RWPE1 (cell line): ENCODE data around the gene LENG9.

Experiments
- CTCF ChIA-PET: fragments of 350-600 bp; sonication (Branson Sonifier 250); formaldehyde crosslinking; extraction: SDS; loops from one replicate; lab custom pipeline; 2021; lab: Yijun Ruan, JAX
- POLR2A ChIA-PET: fragments of 400-600 bp; formaldehyde crosslinking; extraction: SDS; loops from one replicate; lab custom pipeline; 2020; ENCODE audit warnings: antibody characterized with exemption; ENCODE audit not compliant: low non-redundant PET; lab: Yijun Ruan, JAX
- DNase-seq: peaks from one replicate; pipeline ENCODE4 v3.0.0; 2012; ENCODE audit warnings: low spot score
- H3K27ac ChIP-seq: fragments of 450-650 bp; 2 replicates; pipeline ENCODE4 v1.5.1; 2017
- CTCF ChIP-seq: fragments of 450-650 bp; conservative IDR thresholded peaks from 2 replicates; pipeline ENCODE4 v1.5.1; 2017; ENCODE audit warnings: low read depth, mild to moderate bottlenecking

Gene LENG9

GRCh38 chr19:54461613-54462012, 2.0 kb downstream of the LENG9 start:
- ChIA-PET POLR2A (interaction anchor here (1.1 kb wide), 1 partner anchor 23 kb away, joined by 5 read pairs; no protein-coding TSS in a partner anchor), CTCF (interaction anchor here (1.5 kb wide), 1 partner anchor 12 kb away, joined by 5 read pairs; the partner anchor contains the start of gene CDC42EP5)
- no peak for DNase-seq
- peak overlapping the region; percentile 99 for H3K27ac ChIP-seq
- no peak for TF ChIP-seq CTCF

GRCh38 chr19:54461210-54461609, 2.4 kb downstream of the LENG9 start:
- CTCF ChIA-PET: no interaction called here
- no peak for DNase-seq
- peak overlapping the region; percentile 99 for H3K27ac ChIP-seq
- no peak for TF ChIP-seq CTCF
- POLR2A ChIA-PET: interaction anchor here (1.1 kb wide), 1 partner anchor 23 kb away, joined by 5 read pairs; no protein-coding TSS in a partner anchor

DNA sequence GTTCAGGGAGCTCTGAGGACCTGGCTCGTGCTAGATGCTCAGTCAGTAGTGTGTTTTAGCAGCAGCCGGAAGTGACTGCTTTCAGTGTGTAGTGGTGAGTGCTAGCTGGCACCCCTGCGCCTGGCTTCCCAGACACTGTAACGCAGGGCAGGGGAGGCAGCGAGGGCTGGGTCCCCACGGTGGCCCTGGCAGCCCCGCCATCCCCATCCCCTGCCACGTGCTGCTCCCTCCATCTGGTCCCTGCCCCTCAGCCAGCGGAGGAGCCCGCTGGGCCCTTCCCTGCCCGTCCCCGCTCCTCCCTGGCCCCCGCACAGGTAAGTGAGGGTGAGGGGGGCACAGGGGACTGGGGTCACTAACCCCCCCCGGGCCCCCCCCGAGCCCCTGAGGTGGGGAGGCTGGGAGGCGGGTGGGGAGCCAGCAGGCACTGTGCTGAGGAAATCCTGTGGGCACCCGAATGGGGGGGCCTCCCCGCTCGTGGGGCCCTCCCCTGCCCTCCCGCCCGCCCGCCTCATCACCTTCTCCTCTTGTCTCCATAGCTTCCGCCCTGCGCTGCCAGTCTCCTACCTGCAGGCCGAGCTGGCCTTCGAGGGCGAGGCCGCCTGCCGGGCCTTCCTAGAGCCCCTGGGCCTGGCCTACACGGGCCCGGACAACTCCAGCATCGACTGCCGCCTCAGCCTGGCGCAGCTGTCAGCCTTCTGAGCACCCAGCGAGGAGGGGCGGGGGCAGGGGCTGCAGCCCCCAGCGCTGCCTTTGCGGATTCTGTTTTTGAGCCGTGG, 3.2 kb downstream of the LENG9 start:
- CTCF ChIA-PET: interaction anchor here (1.1 kb wide), 1 partner anchor 9 kb away, joined by 4 read pairs; no protein-coding TSS in a partner anchor
- DNase-seq: no peak
- POLR2A ChIA-PET: interaction anchor here (1.3 kb wide), 1 partner anchor 11 kb away, joined by 6 read pairs; the partner anchor contains the start of gene LENG8
- TF ChIP-seq CTCF: no peak
- H3K27ac ChIP-seq: peak overlapping the region; percentile 99

DNA sequence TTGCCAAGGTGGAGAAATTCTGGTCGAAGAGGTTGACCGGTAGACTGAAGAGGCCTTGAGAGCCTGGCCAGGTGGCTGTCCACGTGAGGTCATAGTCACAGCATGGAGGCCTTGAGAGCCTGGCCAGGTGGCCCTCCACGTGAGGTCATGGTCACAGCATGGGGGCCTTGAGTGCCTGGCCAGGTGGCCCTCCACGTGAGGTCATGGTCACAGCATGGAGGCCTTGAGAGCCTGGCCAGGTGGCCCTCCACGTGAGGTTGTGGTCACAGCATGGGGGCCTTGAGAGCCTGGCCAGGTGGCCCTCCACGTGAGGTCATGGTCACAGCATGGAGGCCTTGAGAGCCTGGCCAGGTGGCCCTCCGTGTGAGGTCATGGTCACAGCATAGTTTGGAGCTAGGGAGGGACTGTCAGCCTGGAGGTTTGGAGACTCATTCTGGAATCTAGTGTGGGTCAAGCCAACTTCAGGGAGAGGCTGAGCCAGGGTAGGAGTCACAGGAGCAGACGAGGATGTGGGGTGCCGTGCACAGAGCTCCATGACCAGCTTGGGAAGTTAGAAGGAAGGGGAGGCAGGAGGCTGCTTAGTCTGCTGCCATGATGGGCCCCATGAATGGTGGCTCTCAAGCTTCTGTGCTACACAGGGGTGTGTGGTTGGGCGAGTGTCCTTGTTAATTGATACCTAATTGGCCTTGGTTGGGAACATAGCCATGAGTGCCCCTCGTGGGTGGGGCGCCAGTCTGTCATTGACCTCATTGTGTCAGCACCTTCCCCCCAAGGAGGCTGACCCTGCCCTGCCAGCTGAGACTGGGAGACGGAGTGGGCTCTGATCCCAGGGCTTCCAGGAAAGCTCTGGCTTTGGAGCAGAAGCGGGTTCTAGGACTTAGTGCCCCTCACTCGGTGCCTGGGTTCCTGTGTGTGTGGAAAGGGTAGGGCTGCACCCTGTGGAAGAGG, 4.0 kb downstream of the LENG9 start:
- CTCF ChIA-PET: interaction anchor here (1.1 kb wide), 1 partner anchor 9 kb away, joined by 4 read pairs; no protein-coding TSS in a partner anchor
- TF ChIP-seq CTCF: no peak
- POLR2A ChIA-PET: interaction anchor here (1.3 kb wide), 1 partner anchor 11 kb away, joined by 6 read pairs; the partner anchor contains the start of gene LENG8
- no peak for DNase-seq
- peak overlapping the region; percentile 99 for H3K27ac ChIP-seq

- POLR2A ChIA-PET: no interaction called here
- CTCF ChIA-PET: no interaction called here
Measured at GRCh38 chr19:54458648-54459281, 4.8 kb downstream of the LENG9 start.

More at GRCh38 chr19:54458648-54459281, 4.8 kb downstream of the LENG9 start:
- no peak for TF ChIP-seq CTCF
- H3K27ac ChIP-seq: peak overlapping the region; percentile 33
- DNase-seq: no peak
